ENCODE measurements around the gene NUDT17. TPM values are rescaled to one million over a fixed set of nuclear protein-coding genes. Genes with fewer than 3 reads are reported as not detected.

NUDT17 gene
- total and polyA plus RNA-seq, 2 experiments from 2014 or later = 2.8 to 4.3 TPM

DNA sequence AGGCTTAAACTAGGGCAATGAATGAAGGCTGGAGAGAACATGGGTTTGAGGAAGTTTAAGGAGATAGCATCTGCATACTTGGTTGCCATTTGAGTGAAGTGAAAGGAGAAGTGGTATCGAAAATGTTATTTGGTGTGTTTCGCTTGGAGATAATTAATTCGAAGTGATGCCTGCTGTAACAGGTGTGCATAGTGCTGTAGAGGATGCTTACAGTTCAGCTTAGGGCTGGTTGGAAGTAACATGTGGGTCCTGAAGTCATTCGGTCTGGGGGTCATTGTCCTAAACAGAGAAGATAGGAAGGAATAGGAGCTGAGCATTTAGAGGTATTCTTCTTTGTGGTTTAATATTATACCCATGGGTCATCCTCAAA, 301 bp upstream of the NUDT17 start (continued):
- TF ChIP-seq, protein P1, sequence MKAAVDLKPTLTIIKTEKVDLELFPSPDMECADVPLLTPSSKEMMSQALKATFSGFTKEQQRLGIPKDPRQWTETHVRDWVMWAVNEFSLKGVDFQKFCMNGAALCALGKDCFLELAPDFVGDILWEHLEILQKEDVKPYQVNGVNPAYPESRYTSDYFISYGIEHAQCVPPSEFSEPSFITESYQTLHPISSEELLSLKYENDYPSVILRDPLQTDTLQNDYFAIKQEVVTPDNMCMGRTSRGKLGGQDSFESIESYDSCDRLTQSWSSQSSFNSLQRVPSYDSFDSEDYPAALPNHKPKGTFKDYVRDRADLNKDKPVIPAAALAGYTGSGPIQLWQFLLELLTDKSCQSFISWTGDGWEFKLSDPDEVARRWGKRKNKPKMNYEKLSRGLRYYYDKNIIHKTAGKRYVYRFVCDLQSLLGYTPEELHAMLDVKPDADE (IDR thresholded peaks at IDR 0.05) = no peak
- TF ChIP-seq EZH2 (IDR thresholded peaks at IDR 0.05; ENCODE audit: low read depth, unreplicated experiment) = no peak

DNA sequence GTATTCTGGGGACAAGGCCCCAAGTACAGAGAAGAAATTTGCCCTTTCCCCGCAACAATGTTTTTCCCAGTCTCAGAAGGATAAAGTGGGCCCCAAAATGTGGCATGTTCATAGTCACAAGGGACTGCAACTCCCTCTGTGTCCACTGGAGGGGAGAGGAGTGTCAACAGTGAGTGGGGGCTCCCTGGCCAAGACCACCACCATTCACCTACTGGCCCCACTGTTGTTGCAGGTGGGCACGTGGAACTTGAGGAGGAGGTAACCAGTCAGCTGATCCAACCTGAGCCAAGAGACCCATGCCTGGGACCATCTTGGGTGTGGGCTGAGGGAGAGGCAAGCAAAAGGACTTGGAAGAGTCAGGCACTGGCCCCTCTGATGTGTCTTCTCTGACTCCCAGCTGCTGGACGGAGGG, 777 bp downstream of the NUDT17 start:
- H3K36me3 Mint-ChIP-seq (ENCODE audit: low read depth) = peaks cover 41% of the 10 kb centered on the region
- H3K4me3 ChIP-seq = peak overlapping the region; percentile 87
- no peaks in the 10 kb centered on the region for H3K27me3 ChIP-seq (ENCODE audit: insufficient read depth)
- no peaks in the 10 kb centered on the region for H3K9me2 ChIP-seq (ENCODE audit: insufficient read depth)
- no peaks in the 10 kb centered on the region for H3K9me3 Mint-ChIP-seq
- H3K27me3 Mint-ChIP-seq (ENCODE audit: insufficient read depth, low read depth, poor library complexity) = peaks cover 2% of the 10 kb centered on the region
- peaks cover 21% of the 10 kb centered on the region for H3K36me3 ChIP-seq (ENCODE audit: insufficient read depth)
- 0 out of 2 replicates have a peak overlapping the region, but pooled peaks have one; percentile 52 for H3K27ac Mint-ChIP-seq
- no peak overlapping the region for H3K27ac ChIP-seq (ENCODE audit: low read depth)
- H3K79me2 ChIP-seq (replicated peaks; ENCODE audit: insufficient read depth) = no peaks in the 10 kb centered on the region
- H4K20me1 ChIP-seq (replicated peaks; ENCODE audit: insufficient read depth) = peaks cover under 1% of the 10 kb centered on the region; the same call in 1 of the 2 replicates
- H3K4me1 ChIP-seq (ENCODE audit: insufficient read depth) = no peaks in the 10 kb centered on the region; the same call in 1 of the 2 replicates
- H2AFZ ChIP-seq = peak overlapping the region; percentile 90
- DNase-seq (ENCODE audit: low spot score) (peak; percentile 75), ATAC-seq (peak; percentile 78)
- TF ChIP-seq, protein P2, sequence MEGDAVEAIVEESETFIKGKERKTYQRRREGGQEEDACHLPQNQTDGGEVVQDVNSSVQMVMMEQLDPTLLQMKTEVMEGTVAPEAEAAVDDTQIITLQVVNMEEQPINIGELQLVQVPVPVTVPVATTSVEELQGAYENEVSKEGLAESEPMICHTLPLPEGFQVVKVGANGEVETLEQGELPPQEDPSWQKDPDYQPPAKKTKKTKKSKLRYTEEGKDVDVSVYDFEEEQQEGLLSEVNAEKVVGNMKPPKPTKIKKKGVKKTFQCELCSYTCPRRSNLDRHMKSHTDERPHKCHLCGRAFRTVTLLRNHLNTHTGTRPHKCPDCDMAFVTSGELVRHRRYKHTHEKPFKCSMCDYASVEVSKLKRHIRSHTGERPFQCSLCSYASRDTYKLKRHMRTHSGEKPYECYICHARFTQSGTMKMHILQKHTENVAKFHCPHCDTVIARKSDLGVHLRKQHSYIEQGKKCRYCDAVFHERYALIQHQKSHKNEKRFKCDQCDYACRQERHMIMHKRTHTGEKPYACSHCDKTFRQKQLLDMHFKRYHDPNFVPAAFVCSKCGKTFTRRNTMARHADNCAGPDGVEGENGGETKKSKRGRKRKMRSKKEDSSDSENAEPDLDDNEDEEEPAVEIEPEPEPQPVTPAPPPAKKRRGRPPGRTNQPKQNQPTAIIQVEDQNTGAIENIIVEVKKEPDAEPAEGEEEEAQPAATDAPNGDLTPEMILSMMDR (conservative IDR thresholded peaks at IDR 0.05; ENCODE audit: low read depth in 2 of 2) = peak; percentile 67 to 77
- no peak for TF ChIP-seq ZNF114 (CRISPR knock-in tag; IDR thresholded peaks at IDR 0.05)
- H3K4me3 Mint-ChIP-seq = no peak overlapping the region
- peak overlapping the region; percentile 94 for H3K4me2 ChIP-seq
- peaks cover 9% of the 10 kb centered on the region; the same call in 1 of the 2 replicates for H3F3A ChIP-seq (replicated peaks; ENCODE audit: low read depth)
- H3K4me1 Mint-ChIP-seq = peaks cover 5% of the 10 kb centered on the region; the same call in 2 of the 3 replicates

DNA sequence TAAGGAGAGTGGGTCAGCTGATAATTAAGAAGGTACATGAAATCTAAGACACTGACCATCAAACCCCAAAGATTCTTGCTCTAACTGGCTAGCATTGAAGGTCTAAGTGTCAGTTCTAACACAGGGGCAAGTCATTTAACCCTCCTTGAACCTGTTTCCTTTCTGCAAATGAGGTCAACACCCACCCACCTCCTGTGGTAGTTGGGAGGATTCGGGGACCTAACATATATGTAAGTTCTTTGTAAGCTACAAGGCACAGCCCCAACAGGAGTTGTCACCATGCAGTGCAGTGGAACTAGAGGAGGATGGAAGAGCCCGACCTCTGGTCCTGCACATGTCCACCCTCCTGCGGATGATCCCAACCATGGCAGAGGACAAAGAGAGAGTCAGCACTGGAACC, 2.4 kb downstream of the NUDT17 start:
- Histone ChIP-seq H3K79me2 (replicated peaks; ENCODE audit: insufficient read depth) (no peaks in the 10 kb centered on the region), H3K27ac (ENCODE audit: low read depth) (no peak overlapping the region), H3F3A (replicated peaks; ENCODE audit: low read depth) (peaks cover 9% of the 10 kb centered on the region; the same call in 1 of the 2 replicates), H3K9me2 (ENCODE audit: insufficient read depth) (no peaks in the 10 kb centered on the region), H3K4me1 (ENCODE audit: insufficient read depth) (no peaks in the 10 kb centered on the region; the same call in 1 of the 2 replicates), H3K4me2 (no peak overlapping the region), H4K20me1 (replicated peaks; ENCODE audit: insufficient read depth) (peaks cover 3% of the 10 kb centered on the region; the same call in 1 of the 2 replicates), H3K36me3 (ENCODE audit: insufficient read depth) (peaks cover 11% of the 10 kb centered on the region), H3K4me3 (no peak overlapping the region), H3K27me3 (ENCODE audit: insufficient read depth) (no peaks in the 10 kb centered on the region), H2AFZ (no peak overlapping the region)
- Mint-ChIP-seq H3K36me3 (ENCODE audit: low read depth) (peaks cover 36% of the 10 kb centered on the region), H3K9me3 (no peaks in the 10 kb centered on the region), H3K4me3 (no peak overlapping the region), H3K4me1 (peaks cover 5% of the 10 kb centered on the region; the same call in 2 of the 3 replicates), H3K27ac (no peak overlapping the region), H3K27me3 (ENCODE audit: insufficient read depth, low read depth, poor library complexity) (peaks cover 2% of the 10 kb centered on the region)
- no peak for TF ChIP-seq CREB1 (CRISPR knock-in tag; IDR thresholded peaks at IDR 0.05; ENCODE audit: low read depth)
- no peak for DNase-seq (ENCODE audit: low spot score)
- no peak for ATAC-seq

Measured in GM23338 (cell line).